ENCODE measurements around the gene STX16. TPM values are rescaled to one million over a fixed set of nuclear protein-coding genes. Genes with fewer than 3 reads are reported as not detected.
A peak's percentile ranks its signal among the peaks of the same experiment; 100 is the strongest.

The STX16 gene
- polyA plus RNA-seq, 3 donors: 15.6 to 165 (median 27.4) TPM

- Mint-ChIP-seq H3K27me3 (ENCODE audit: low read depth in 3 of 3) (peaks cover 0 to 4% (median 3%) of the 10 kb centered on the region in 3 donors), H3K9me3 (peaks cover 0 to 3% (median 0%) of the 10 kb centered on the region in 7 donors), H3K4me1 (peaks cover 34% of the 10 kb centered on the region), H3K27ac (peak overlapping the region; percentile 62 to 89 (median 73)), H3K4me3 (peak overlapping the region in 1 of 2 donors; percentile 53), H3K36me3 (peaks cover 18 to 26% of the 10 kb centered on the region in 2 donors)
- Histone ChIP-seq H3K9me3 (replicated peaks in 1 of 2; ENCODE audit: control insufficient read depth in 1 of 2, insufficient read depth in 1 of 2, low read length in 2 of 2) (no peaks in the 10 kb centered on the region), H3K4me1 (ENCODE audit: control insufficient read depth in 1 of 2, insufficient read depth in 2 of 2, low read length in 2 of 2) (peaks cover 37 to 48% of the 10 kb centered on the region in 2 donors), H3K4me3 (replicated peaks in 1 of 3; ENCODE audit: low read depth in 2 of 3, low read length in 3 of 3) (no peak overlapping the region), H3K36me3 (replicated peaks in 1 of 2; ENCODE audit: control insufficient read depth in 1 of 2, insufficient read depth in 2 of 2, low read length in 2 of 2) (peaks cover 0 to 17% of the 10 kb centered on the region in 2 donors), H3K4me2 (replicated peaks; ENCODE audit: extremely low read depth, low read length, poor library complexity, severe bottlenecking) (no peak overlapping the region), H3K27ac (ENCODE audit: low read depth in 1 of 2, low read length in 2 of 2) (peak overlapping the region in 1 of 2 donors; percentile 99), H3K27me3 (ENCODE audit: control insufficient read depth in 2 of 2, insufficient read depth in 2 of 2, low read length in 2 of 2) (no peaks in the 10 kb centered on the region), H4K20me1 (ENCODE audit: insufficient read depth, low read length) (no peaks in the 10 kb centered on the region), H3K9ac (ENCODE audit: insufficient read depth, low read length, poor library complexity, severe bottlenecking) (peak overlapping the region; percentile 34), H3K79me2 (ENCODE audit: insufficient read depth, low read length) (peaks cover 8% of the 10 kb centered on the region), H2AFZ (ENCODE audit: insufficient read depth, low read depth, low read length, poor library complexity, severe bottlenecking) (no peak overlapping the region)
- TF ChIP-seq CTCF (IDR thresholded peaks at IDR 0.05): no peak
- 72% methylated on average over 5 of the region's 6 CpGs for WGBS (ENCODE audit: insufficient coverage)
- DNase-seq: no peak
- intact Hi-C loops (cut with micrococcal nuclease): no loop called here
Measured at GRCh38 chr20:58688840-58689239, 37.8 kb downstream of the STX16 start.

GRCh38 chr20:58690396-58691135, 39.5 kb downstream of the STX16 start:
- H3K27ac ChIP-seq (ENCODE audit: low read depth in 1 of 2, low read length in 2 of 2): peak overlapping the region; percentile 99
- TF ChIP-seq CTCF (IDR thresholded peaks at IDR 0.05): no peak
- peak overlapping the region; percentile 88 to 99 (median 99) for H3K27ac Mint-ChIP-seq
- H3K4me3 ChIP-seq (replicated peaks in 1 of 3; ENCODE audit: low read depth in 2 of 3, low read length in 3 of 3): peak overlapping the region in 1 of 3 experiments; percentile 58
- peaks cover 13 to 14% of the 10 kb centered on the region in 2 donors for H3K36me3 Mint-ChIP-seq
- H3K9me3 ChIP-seq (replicated peaks in 1 of 2; ENCODE audit: control insufficient read depth in 1 of 2, insufficient read depth in 1 of 2, low read length in 2 of 2): no peaks in the 10 kb centered on the region
- H3K4me1 Mint-ChIP-seq: peaks cover 34% of the 10 kb centered on the region
- H3K36me3 ChIP-seq (replicated peaks in 1 of 2; ENCODE audit: control insufficient read depth in 1 of 2, insufficient read depth in 2 of 2, low read length in 2 of 2): peaks cover 5 to 17% of the 10 kb centered on the region in 2 donors
- H3K4me3 Mint-ChIP-seq: peak overlapping the region; percentile 4 to 25
- intact Hi-C loops (cut with micrococcal nuclease): loop anchor here in 1 of 2 donors (5.0 kb wide), 1 partner anchor 453 kb away; no protein-coding TSS in a partner anchor
- peaks cover 19% of the 10 kb centered on the region for H3K79me2 ChIP-seq (ENCODE audit: insufficient read depth, low read length)
- no peaks in the 10 kb centered on the region for H4K20me1 ChIP-seq (ENCODE audit: insufficient read depth, low read length)
- H3K27me3 ChIP-seq (ENCODE audit: control insufficient read depth in 2 of 2, insufficient read depth in 2 of 2, low read length in 2 of 2): no peaks in the 10 kb centered on the region
- peak overlapping the region; percentile 74 for H2AFZ ChIP-seq (ENCODE audit: insufficient read depth, low read depth, low read length, poor library complexity, severe bottlenecking)
- H3K9me3 Mint-ChIP-seq: peaks cover 0 to 3% (median 0%) of the 10 kb centered on the region in 7 donors
- H3K4me2 ChIP-seq (replicated peaks; ENCODE audit: extremely low read depth, low read length, poor library complexity, severe bottlenecking): peak overlapping the region; percentile 54
- WGBS (ENCODE audit: insufficient coverage): 2% methylated on average over 4 of the region's 7 CpGs
- DNase-seq: peak in 2 of 3 donors; percentile 13 to 21
- H3K27me3 Mint-ChIP-seq (ENCODE audit: low read depth in 3 of 3): peaks cover 0 to 4% (median 2%) of the 10 kb centered on the region in 3 donors
- peaks cover 47 to 61% of the 10 kb centered on the region in 2 donors for H3K4me1 ChIP-seq (ENCODE audit: control insufficient read depth in 1 of 2, insufficient read depth in 2 of 2, low read length in 2 of 2)
- H3K9ac ChIP-seq (ENCODE audit: insufficient read depth, low read length, poor library complexity, severe bottlenecking): peak overlapping the region; percentile 94

Measured in CD14-positive monocyte (primary cell).